SH-SY5Y (cell line): ENCODE data around the gene RNF215.

Source experiments
- GATA2 ChIP-seq: IDR thresholded peaks from 2 replicates; pipeline ENCODE4 v1.6.1; 2011; ENCODE audit warnings: mild to moderate bottlenecking, low read depth, low read length
- GATA3 ChIP-seq: IDR thresholded peaks from 2 replicates; pipeline ENCODE4 v1.6.1; 2011; ENCODE audit warnings: low read depth, mild to moderate bottlenecking, low read length, moderate library complexity

GRCh38 chr22:30356449-30357235 is 30.6 kb downstream of the RNF215 start, which contains the start of the genes CCDC157 and SF3A1:
- TF ChIP-seq GATA3 = no peak
- TF ChIP-seq GATA2 = no peak
